ENCODE measurements around the gene KIF1B.

Gene KIF1B

GRCh38 chr1:10361515-10361914, 151.1 kb downstream of the KIF1B start:
- Histone ChIP-seq H3K9me3 (ENCODE audit: control insufficient read depth, insufficient read depth, low read depth, low read length) (no peaks in the 10 kb centered on the region), H3K36me3 (ENCODE audit: control insufficient read depth in 2 of 2, insufficient read depth in 1 of 2, low read length in 2 of 2) (peaks cover 23 to 45% of the 10 kb centered on the region in 2 experiments), H3K27ac (ENCODE audit: extremely low read depth, low read depth, low read length) (no peak overlapping the region), H3K4me1 (ENCODE audit: control insufficient read depth, insufficient read depth, low read length) (no peaks in the 10 kb centered on the region), H3K4me3 (ENCODE audit: low read depth, low read length) (no peak overlapping the region)
- POLR2A ChIA-PET, result no interaction called here
- CTCF ChIA-PET, result interaction anchor here (0.6 to 1.1 kb wide), 2 partner anchors 328 to 406 kb away, joined by 3 read pairs; no protein-coding TSS in a partner anchor
- TF ChIP-seq ZNF449 (tag by site-specific recombination; IDR thresholded peaks at IDR 0.05), result no peak
- TF ChIP-seq ZBTB48 (tag by site-specific recombination; IDR thresholded peaks at IDR 0.05), result no peak
- TF ChIP-seq ZNF513 (tag by site-specific recombination; IDR thresholded peaks at IDR 0.05), result no peak
- TF ChIP-seq HOXC10 (CRISPR knock-in tag; IDR thresholded peaks at IDR 0.05), result no peak
- TF ChIP-seq BCL6B (tag by site-specific recombination; IDR thresholded peaks at IDR 0.05), result no peak
- no peak for TF ChIP-seq KLF16 (tag by site-specific recombination; IDR thresholded peaks at IDR 0.05)
- no peak for TF ChIP-seq ZNF184 (tag by site-specific recombination; IDR thresholded peaks at IDR 0.05)
- TF ChIP-seq ZNF555 (tag by site-specific recombination; conservative IDR thresholded peaks at IDR 0.05), result no peak
- no peak for TF ChIP-seq ZNF223 (tag by site-specific recombination; IDR thresholded peaks at IDR 0.05)
- TF ChIP-seq ZNF596 (tag by site-specific recombination; IDR thresholded peaks at IDR 0.05), result no peak
- TF ChIP-seq ZNF37A (tag by site-specific recombination; IDR thresholded peaks at IDR 0.05), result no peak
- TF ChIP-seq ZXDB (tag by site-specific recombination; IDR thresholded peaks at IDR 0.05), result no peak
- TF ChIP-seq ZNF830 (tag by site-specific recombination; IDR thresholded peaks at IDR 0.05; ENCODE audit: low read depth), result no peak
- no peak for TF ChIP-seq ZNF549 (tag by site-specific recombination; IDR thresholded peaks at IDR 0.05)

- no peak overlapping the region for H3K27ac ChIP-seq (ENCODE audit: extremely low read depth, low read depth, low read length)
- ChIA-PET POLR2A (no interaction called here), CTCF (interaction anchor here (2.8 kb wide), 1 partner anchor 9 kb away, joined by 9 read pairs; no protein-coding TSS in a partner anchor)
- peaks cover 25 to 59% of the 10 kb centered on the region in 2 experiments; a peak in 2 of 3 replicates for H3K36me3 ChIP-seq (ENCODE audit: control insufficient read depth in 2 of 2, insufficient read depth in 1 of 2, low read length in 2 of 2)
- no peak overlapping the region for H3K4me3 ChIP-seq (ENCODE audit: low read depth, low read length)
- TF ChIP-seq ZNF133 (tag by site-specific recombination; IDR thresholded peaks at IDR 0.05) (no peak), BCL6B (tag by site-specific recombination; IDR thresholded peaks at IDR 0.05) (no peak), ZNF280D (tag by site-specific recombination; IDR thresholded peaks at IDR 0.05) (no peak), ZNF26 (tag by site-specific recombination; IDR thresholded peaks at IDR 0.05) (no peak)
- H3K9me3 ChIP-seq (ENCODE audit: control insufficient read depth, insufficient read depth, low read depth, low read length), result no peaks in the 10 kb centered on the region
- H3K4me1 ChIP-seq (ENCODE audit: control insufficient read depth, insufficient read depth, low read length), result no peaks in the 10 kb centered on the region
These were observed 157.8 kb downstream of the KIF1B start for GRCh38 chr1:10368194-10368593.
